SK-N-MC (cell line): ENCODE data around the gene PARD3.

Experiments
- EZH2 ChIP-seq: fragments of 200-600 bp; sonication (generic); IDR thresholded peaks from one replicate; pipeline ENCODE4 v1.6.1; 2017; ENCODE audit warnings: antibody characterized with exemption
- FOXP2 ChIP-seq: optimal IDR thresholded peaks from 2 replicates; pipeline ENCODE3; 2011; ENCODE audit warnings: mild to moderate bottlenecking, moderate library complexity; ENCODE audit not compliant: insufficient read depth; ENCODE audit errors: extremely low read length, control extremely low read depth
- POLR2AphosphoS5 ChIP-seq: IDR thresholded peaks from 2 replicates; pipeline ENCODE4 v1.6.1; 2012; ENCODE audit warnings: mild to moderate bottlenecking, low read depth, low read length, borderline replicate concordance

DNA sequence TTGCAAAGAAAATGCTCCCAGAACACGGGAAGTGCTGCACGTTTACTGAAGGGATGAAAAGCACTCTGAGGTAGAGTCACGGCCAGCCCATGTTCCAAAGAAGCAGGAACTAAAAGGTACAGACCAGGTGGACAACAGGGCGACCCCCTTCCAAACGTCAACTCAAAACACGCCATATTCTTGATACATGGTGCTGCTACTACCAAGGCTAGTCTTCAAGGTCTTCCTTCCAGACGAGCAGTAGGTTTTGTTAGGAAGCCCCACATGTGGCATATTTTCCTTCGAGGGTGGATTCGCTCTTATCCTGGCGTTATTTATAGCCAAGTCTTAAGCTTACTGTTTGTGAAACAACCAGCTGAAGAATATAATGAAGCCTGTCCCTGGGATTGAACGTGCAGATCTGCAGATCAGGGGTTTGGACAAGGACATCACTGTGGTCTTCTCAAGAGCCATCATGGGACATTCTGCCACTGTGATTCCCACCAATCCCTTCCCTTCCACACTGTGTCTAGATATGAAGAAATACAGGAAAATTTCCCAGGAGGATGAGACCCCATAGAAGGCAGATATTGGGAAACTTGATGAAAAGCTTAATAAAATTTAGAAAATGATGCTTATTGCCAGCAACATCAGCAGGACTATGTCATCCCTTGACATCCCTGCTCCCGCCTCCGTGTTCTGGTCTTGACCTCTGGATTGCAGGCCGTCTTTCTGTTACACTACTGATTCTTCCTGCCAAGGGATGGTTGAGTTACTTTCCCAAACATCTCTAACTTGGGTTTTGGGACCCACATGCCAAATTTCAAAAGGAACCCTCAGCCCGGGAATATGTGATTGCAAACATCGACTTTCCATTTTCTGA, 734.4 kb downstream of the PARD3 start:
- no peak for TF ChIP-seq EZH2
- no peak for TF ChIP-seq POLR2AphosphoS5
- TF ChIP-seq FOXP2, result no peak
